ENCODE measurements around the gene GALNT10.

Gene GALNT10

GRCh38 chr5:154445422-154446194, 255.1 kb downstream of the GALNT10 start, which contains the start of gene SAP30L:
TSS of gene SAP30L (plus strand) at chr5:154445997. CDS start at chr5:154446605, 608 bp downstream.
- DNase-seq (ENCODE audit: low read depth): peak; percentile 88

GRCh38 chr5:154446195-154447088, 255.9 kb downstream of the GALNT10 start:
- DNase-seq (ENCODE audit: low read depth): peak; percentile 14

GRCh38 chr5:154447089-154447725, 256.7 kb downstream of the GALNT10 start:
- no peak for DNase-seq (ENCODE audit: low read depth)

- DNase-seq (ENCODE audit: low read depth): no peak
Observed at GRCh38 chr5:154449786-154450185, 259.3 kb downstream of the GALNT10 start.

- no peak for DNase-seq (ENCODE audit: low read depth)
Observed at GRCh38 chr5:154451957-154452356, 261.4 kb downstream of the GALNT10 start.

- no peak for DNase-seq (ENCODE audit: low read depth)
Observed at GRCh38 chr5:154455585-154455984, 265.1 kb downstream of the GALNT10 start.

GRCh38 chr5:154456540-154456939, 266.0 kb downstream of the GALNT10 start:
- DNase-seq (ENCODE audit: low read depth): no peak

- no peak for DNase-seq (ENCODE audit: low read depth)
Observed at GRCh38 chr5:154459015-154459414, 268.5 kb downstream of the GALNT10 start.

- DNase-seq (ENCODE audit: low read depth): no peak
Observed at GRCh38 chr5:154460172-154460571, 269.6 kb downstream of the GALNT10 start.

- DNase-seq (ENCODE audit: low read depth): no peak
Observed at GRCh38 chr5:154461531-154461930, 271.0 kb downstream of the GALNT10 start.

- no peak for DNase-seq (ENCODE audit: low read depth)
Observed at GRCh38 chr5:154464438-154464837, 273.9 kb downstream of the GALNT10 start.

GRCh38 chr5:154465169-154465568, 274.6 kb downstream of the GALNT10 start:
- DNase-seq (ENCODE audit: low read depth): no peak

GRCh38 chr5:154466147-154466546, 275.6 kb downstream of the GALNT10 start:
- DNase-seq (ENCODE audit: low read depth): no peak

- DNase-seq (ENCODE audit: low read depth): no peak
Observed at GRCh38 chr5:154466671-154467070, 276.1 kb downstream of the GALNT10 start.

GRCh38 chr5:154467655-154468354, 277.3 kb downstream of the GALNT10 start:
- peak; percentile 56 for DNase-seq (ENCODE audit: low read depth)

GRCh38 chr5:154470137-154470536, 279.6 kb downstream of the GALNT10 start:
- DNase-seq (ENCODE audit: low read depth): no peak

Data from stimulated activated CD8-positive, alpha-beta memory T cell treated with anti-CD3 and anti-CD28 coated beads, Interleukin-12 subunit alpha, Interleukin-12 subunit beta, amount 100 ng/mL, for 1 hour (primary cell).